HL-60/S4 treated with retinoic acid at 250 ng/mL for 4 days and 3 days (cell line): ENCODE data around the gene RGR.

Experiments
- in situ Hi-C: fragments of 300-500 bp; cut with MboI; formaldehyde crosslinking; loops from 2 replicates; pipeline ENCODE4 v1.7.0; 2022; ENCODE audit warnings: low sequenced_read_pairs

Gene RGR

DNA sequence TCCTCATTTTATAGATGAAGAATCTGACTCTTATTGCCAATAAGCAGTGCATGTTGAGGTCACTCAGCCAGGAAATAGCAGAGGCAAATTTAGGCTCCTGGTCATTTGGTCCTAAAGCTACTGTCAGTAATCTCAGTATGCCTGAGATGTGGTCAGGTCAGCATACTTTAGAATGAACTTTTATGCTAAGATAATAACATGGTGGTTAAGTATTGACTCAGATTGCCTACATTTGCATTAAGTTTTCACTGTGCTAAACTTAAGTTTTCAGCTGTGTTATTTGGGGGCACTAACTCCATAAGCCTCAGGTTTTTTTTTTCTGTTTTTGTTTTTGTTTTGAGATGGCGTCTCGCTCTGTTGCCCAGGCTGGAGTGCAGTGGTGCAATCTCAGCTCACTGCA is 47.6 kb downstream of the RGR start:
- in situ Hi-C loops: no loop called here

DNA sequence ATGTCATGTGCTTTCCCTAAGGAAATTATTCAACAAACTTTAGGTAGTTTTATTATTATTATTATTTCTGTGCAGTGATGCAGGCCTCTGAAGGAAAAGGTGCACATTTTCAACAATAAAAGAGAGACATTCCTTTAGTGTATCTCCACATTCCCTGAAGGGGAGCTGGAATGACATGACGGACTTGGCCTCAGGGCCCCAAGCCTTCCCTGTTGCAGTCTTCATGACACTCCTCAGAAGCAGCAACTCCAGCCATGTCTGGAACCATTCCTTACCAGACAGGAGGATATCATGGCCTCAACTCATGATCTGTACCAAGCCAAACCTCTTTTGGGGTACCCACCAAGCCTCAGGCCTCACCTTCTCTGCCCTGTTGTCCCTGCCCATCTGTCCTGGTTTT is 48.3 kb downstream of the RGR start:
- in situ Hi-C loops: no loop called here

DNA sequence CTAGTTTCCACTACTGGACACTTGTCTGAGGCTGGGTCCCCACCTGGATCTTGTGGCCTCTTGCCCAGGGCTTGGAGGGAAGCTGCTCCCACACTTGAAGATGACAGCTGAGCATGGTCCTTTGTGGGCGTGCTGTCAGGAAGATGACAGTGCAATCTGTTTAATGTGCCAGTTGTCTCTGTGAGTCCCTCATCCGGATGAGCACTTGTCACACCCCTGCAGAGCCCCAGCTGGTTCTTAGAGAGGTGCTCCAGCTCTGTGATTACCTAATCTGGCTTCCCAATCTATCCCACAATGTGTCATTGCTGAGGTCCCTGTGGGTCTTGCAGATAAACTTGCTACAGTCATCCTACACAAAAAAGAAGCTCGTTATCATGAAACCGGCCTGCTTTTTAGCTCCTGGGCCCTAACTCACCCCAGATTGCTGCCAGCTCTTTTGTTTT is 48.7 kb downstream of the RGR start:
- in situ Hi-C loops: no loop called here

DNA sequence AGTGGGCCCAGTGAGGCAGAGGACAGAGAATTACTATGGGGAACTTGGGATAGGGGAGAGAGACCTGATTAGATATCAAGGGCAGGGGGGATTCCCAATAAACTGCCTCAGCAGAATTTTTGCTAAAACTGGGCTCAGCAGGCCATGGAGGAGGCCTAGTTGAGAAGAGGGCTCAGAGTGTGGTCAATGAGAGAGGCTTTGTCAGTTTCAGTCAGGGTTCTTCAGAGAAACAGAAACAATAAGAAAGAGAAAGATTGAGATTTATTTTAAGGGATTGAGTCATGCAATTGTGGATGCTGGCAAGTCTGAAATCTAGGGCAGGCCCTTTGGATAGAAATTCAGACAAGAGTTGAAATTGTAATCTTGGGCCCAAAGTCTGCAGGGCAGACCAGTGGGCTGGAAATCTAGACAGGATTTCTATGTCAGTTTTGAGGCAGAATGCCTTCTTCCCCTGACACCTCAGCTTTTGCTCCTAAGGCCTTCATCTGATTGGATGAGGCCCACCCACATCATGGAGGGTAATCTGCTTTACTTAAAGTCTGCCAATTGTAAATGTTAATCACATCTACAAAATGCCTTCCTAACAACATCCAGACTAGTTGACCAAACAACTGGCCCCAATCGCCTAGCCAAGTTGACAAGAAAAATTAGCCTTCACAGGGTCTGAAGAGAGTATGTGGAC is 50.1 kb downstream of the RGR start:
- in situ Hi-C loops: no loop called here

DNA sequence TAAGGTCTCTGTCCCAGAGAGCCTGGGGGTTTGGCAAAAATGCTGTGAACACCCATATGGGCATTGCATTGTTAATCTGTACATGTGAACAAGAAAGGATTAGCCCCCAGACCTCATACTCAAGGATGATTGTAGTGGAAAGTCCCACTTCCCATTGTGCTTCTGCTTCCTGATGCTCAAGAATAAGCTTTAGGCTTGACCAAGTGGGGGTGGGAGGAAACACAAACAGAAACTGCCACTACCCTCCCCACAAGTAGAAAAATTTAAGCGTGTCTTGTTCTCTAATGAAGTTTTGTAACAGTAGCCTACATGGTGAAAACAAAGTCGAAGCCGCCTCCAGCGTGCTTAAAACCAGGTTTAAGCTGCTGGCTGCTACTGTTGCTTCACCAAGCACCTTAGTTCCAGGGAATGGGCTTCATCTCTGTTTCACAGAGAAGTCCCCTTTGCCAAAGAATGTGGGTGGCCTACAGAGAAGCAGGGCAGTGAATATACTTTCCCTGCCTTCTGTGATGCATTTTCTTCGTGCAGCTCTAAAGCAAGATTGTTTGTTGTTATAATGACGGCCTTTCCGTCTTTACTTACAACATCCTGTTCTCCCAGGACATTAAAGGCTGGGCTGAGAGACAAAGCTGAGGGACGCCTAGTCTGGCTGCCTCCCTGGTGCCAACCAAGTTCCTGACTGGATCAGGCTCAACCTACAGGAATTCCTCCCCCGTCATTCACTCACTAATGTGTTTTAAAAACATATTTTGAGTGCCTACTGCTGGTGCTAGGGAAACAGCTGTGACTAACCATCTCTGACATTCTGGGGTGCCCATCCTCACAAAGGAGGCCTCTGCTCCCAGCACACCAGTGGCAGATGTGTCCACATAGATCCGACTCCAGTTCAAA is 51.5 kb downstream of the RGR start:
- in situ Hi-C loops: no loop called here

DNA sequence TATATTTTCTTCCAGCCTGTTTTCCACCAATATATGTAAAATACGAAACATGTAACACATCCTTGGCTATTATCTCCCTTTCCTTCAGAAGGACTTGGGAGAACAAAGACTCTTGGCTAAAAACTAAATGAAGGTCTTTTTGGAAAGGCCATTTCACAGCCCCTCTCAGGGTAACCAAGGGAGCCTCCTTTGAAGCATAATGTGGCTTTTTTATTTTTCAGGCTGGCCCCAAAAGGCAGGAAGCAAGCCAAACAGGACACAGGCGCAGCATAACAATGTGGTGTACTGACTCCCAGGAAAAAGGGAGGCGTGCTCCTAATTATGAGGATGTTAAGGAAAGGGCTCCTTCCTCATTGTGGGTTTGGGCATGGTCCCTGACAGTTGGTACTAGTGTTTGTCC is 53.2 kb downstream of the RGR start:
- in situ Hi-C loops: no loop called here

DNA sequence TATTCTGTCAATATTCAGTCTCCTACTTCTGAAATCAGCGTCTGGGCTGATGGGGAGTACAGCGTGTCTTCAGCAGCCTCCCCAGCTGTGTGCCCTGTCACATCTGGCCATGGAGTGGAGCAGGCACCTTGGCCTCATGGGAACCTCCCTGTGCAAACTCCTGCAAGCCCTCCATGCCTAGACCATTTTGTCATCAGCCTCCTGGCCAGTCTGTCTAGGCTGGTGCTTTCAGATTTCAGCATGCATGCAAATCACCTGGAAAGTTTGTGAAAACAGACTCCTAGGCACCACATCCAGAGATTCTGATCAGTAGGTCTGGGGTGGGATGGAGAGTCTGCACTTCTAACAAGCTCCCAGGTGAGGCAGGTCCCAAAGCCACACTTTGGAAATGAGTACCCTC is 57.4 kb downstream of the RGR start:
- in situ Hi-C loops: no loop called here

DNA sequence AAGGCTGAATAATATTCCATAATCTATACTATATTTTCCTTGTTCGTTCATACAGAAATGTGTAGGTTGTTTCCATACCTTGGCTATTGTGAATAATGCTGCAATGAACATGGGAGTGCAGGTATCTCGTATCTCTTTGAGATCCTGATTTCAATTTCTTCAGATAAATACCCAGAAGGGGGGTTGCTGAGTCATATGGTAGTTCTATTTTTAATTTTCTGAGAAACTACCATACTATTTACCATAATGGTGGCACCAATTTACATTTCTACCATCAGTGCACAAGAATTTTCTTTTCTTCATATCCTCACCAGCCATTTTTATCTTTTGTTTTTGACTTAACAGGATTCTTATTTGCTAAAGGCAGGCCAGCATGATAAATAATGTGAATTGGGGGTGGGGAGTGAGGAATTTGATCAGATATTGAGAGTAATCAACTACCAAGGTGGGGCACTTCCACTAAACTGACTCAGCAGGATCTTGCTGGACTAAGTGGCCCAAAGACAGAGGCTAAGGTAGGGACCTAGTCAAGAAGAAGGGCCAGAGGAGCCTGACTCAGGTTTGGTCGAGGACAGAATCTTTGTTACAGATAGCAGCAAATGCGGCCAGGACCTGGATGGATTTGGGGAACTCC is 62.0 kb downstream of the RGR start:
- in situ Hi-C loops: no loop called here

DNA sequence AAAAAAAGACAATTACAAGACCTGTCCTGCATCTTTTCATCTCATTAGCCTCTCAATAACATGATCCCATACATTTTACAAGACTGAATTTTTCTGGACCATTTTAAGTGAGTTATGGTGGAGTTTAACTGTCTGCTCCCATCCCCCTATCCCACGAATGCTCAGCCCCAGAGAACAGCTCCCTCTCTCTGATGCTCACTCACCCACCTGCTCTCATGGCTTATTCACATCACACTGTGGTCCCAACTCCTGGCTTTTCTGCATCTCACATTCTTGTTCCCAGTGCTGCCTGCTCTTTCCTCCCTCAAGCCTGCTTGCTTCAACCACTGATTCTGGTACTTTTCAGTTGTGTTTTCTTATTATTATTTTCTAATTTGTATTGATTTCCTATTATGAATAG is 63.2 kb downstream of the RGR start:
- in situ Hi-C loops: no loop called here

DNA sequence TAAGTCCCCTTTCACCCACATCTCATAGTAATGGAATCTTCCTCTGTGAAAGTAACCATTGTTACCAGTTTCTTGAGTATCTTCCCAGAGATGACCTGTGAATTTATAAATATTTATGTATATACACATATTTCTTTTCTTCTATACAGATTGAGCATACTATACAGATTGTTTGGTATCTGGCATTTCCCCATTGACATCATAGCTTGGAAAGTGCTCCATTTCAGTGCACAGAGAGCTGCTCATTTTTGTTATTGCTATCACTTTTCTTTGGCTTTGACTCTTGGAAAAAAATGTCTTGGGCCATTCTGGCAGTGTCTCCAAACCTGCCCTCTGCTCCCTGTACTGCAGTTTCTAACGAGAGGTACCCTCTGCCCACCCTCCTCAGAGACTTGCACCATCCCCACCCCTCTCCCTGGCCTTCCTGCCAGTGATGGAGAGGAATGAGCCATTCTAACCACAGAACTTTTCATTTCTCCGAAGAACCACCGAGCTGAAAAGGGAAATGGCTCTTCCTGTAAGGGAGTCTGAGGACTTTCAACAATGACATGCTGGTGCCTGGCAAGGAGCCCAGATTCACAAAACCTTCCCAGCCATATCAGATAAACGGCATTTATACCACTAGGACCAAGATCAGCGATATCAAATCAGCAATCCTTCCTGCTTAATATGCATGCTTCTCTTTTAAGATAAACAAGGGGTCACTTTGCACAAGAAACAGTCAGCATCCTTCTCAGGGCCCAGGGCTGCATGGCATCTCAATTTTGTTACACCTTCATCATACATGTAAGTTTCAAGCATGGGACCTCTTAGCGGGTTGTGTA is 63.8 kb downstream of the RGR start:
- in situ Hi-C loops: no loop called here
